ENCODE data around the gene RBMS1. TPM values are rescaled to one million over a fixed set of nuclear protein-coding genes. Genes with fewer than 3 reads are reported as not detected.

The RBMS1 gene
- total and polyA plus RNA-seq, 4 experiments from 2014 or later: 101 to 131 (median 112) TPM

GRCh38 chr2:160353813-160354212, 139.8 kb downstream of the RBMS1 start:
- Mint-ChIP-seq H3K36me3 (peaks cover 30 to 42% of the 10 kb centered on the region in 2 donors), H3K4me3 (no peak overlapping the region), H3K27ac (peak overlapping the region in 2 of 7 donors; percentile 25 to 76), H3K27me3 (no peaks in the 10 kb centered on the region), H3K9me3 (peaks cover 0 to 16% (median 0%) of the 10 kb centered on the region in 8 donors), H3K4me1 (peaks cover 47 to 81% (median 68%) of the 10 kb centered on the region in 4 donors)
- intact Hi-C loops (cut with micrococcal nuclease): loop anchor here (1.0 to 2.0 kb wide), 3 partner anchors 565 to 640 kb away; no protein-coding TSS in a partner anchor
- Histone ChIP-seq H3K27me3 (ENCODE audit: insufficient read depth, low read length) (no peaks in the 10 kb centered on the region), H3K36me3 (ENCODE audit: insufficient read depth, low read length) (no peaks in the 10 kb centered on the region), H3K9me3 (ENCODE audit: control insufficient read depth in 1 of 2, low read length in 2 of 2) (no peaks in the 10 kb centered on the region), H3K4me1 (ENCODE audit: insufficient read depth, low read length) (peaks cover 20% of the 10 kb centered on the region), H3K27ac (ENCODE audit: low read depth, low read length) (no peak overlapping the region), H3K4me3 (ENCODE audit: low read length in 2 of 2) (no peak overlapping the region)
- CTCF ChIA-PET (ENCODE audit: partially characterized antibody): interaction anchor here (0.7 to 2.8 kb wide), 24 partner anchors 9 to 710 kb away, joined by 3 to 38 read pairs (median 4); no protein-coding TSS in a partner anchor
- POLR2A ChIA-PET (ENCODE audit: partially characterized antibody): interaction anchor here (2.3 kb wide), 1 partner anchor 54 kb away, joined by 8 read pairs; no protein-coding TSS in a partner anchor
- DNase-seq: no peak

- intact Hi-C loops (cut with micrococcal nuclease): loop anchor here (1.0 to 2.0 kb wide), 2 partner anchors 618 to 641 kb away; no protein-coding TSS in a partner anchor
- no peaks in the 10 kb centered on the region for H3K27me3 Mint-ChIP-seq
- Histone ChIP-seq H3K4me3 (ENCODE audit: low read length in 2 of 2) (no peak overlapping the region), H3K36me3 (ENCODE audit: insufficient read depth, low read length) (no peaks in the 10 kb centered on the region), H3K27ac (ENCODE audit: low read depth, low read length) (no peak overlapping the region), H3K4me1 (ENCODE audit: insufficient read depth, low read length) (peaks cover 27% of the 10 kb centered on the region), H3K9me3 (ENCODE audit: control insufficient read depth in 1 of 2, low read length in 2 of 2) (no peaks in the 10 kb centered on the region), H3K27me3 (ENCODE audit: insufficient read depth, low read length) (no peaks in the 10 kb centered on the region)
- peak in 4 of 5 donors; percentile 26 to 37 (median 32) for DNase-seq
- peaks cover 50 to 87% (median 73%) of the 10 kb centered on the region in 4 donors for H3K4me1 Mint-ChIP-seq
- H3K36me3 Mint-ChIP-seq: peaks cover 30 to 47% of the 10 kb centered on the region in 2 donors
- H3K9me3 Mint-ChIP-seq: peaks cover 0 to 16% (median 0%) of the 10 kb centered on the region in 8 donors
- H3K27ac Mint-ChIP-seq: peak overlapping the region in 2 of 7 donors; percentile 44 to 67
- ChIA-PET POLR2A (ENCODE audit: partially characterized antibody) (interaction anchor here (1.2 to 2.3 kb wide), 2 partner anchors 15 to 54 kb away, joined by 4 to 8 read pairs; no protein-coding TSS in a partner anchor), CTCF (ENCODE audit: partially characterized antibody) (interaction anchor here (0.7 to 2.8 kb wide), 26 partner anchors 9 to 711 kb away, joined by 3 to 38 read pairs (median 4); no protein-coding TSS in a partner anchor)
- H3K4me3 Mint-ChIP-seq: peak overlapping the region in 2 of 8 donors; percentile 4 to 45
Measured at GRCh38 chr2:160353166-160353565, 140.4 kb downstream of the RBMS1 start.

GRCh38 chr2:160352500-160352899, 141.1 kb downstream of the RBMS1 start:
- ChIA-PET POLR2A (ENCODE audit: partially characterized antibody) (interaction anchor here (1.2 to 2.3 kb wide), 2 partner anchors 15 to 55 kb away, joined by 4 to 8 read pairs; no protein-coding TSS in a partner anchor), CTCF (ENCODE audit: partially characterized antibody) (interaction anchor here (1.1 to 2.8 kb wide), 16 partner anchors 8 to 711 kb away, joined by 3 to 38 read pairs (median 6); no protein-coding TSS in a partner anchor)
- Histone ChIP-seq H3K4me3 (ENCODE audit: low read length in 2 of 2) (no peak overlapping the region), H3K4me1 (ENCODE audit: insufficient read depth, low read length) (peaks cover 33% of the 10 kb centered on the region), H3K36me3 (ENCODE audit: insufficient read depth, low read length) (no peaks in the 10 kb centered on the region), H3K9me3 (ENCODE audit: control insufficient read depth in 1 of 2, low read length in 2 of 2) (no peaks in the 10 kb centered on the region), H3K27me3 (ENCODE audit: insufficient read depth, low read length) (no peaks in the 10 kb centered on the region), H3K27ac (ENCODE audit: low read depth, low read length) (no peak overlapping the region)
- Mint-ChIP-seq H3K36me3 (peaks cover 23 to 40% of the 10 kb centered on the region in 2 donors), H3K4me1 (peaks cover 54 to 87% (median 73%) of the 10 kb centered on the region in 4 donors), H3K27ac (peak overlapping the region in 1 of 7 donors; percentile 42), H3K27me3 (no peaks in the 10 kb centered on the region), H3K4me3 (no peak overlapping the region), H3K9me3 (peaks cover 0 to 14% (median 0%) of the 10 kb centered on the region in 8 donors)
- intact Hi-C loops (cut with micrococcal nuclease): loop anchor here (2.0 kb wide), 1 partner anchor 618 kb away; no protein-coding TSS in a partner anchor
- no peak for DNase-seq

- Histone ChIP-seq H3K4me1 (ENCODE audit: insufficient read depth, low read length) (peaks cover 39% of the 10 kb centered on the region), H3K27me3 (ENCODE audit: insufficient read depth, low read length) (no peaks in the 10 kb centered on the region), H3K9me3 (ENCODE audit: control insufficient read depth in 1 of 2, low read length in 2 of 2) (no peaks in the 10 kb centered on the region), H3K27ac (ENCODE audit: low read depth, low read length) (no peak overlapping the region), H3K4me3 (ENCODE audit: low read length in 2 of 2) (no peak overlapping the region), H3K36me3 (ENCODE audit: insufficient read depth, low read length) (no peaks in the 10 kb centered on the region)
- Mint-ChIP-seq H3K4me3 (no peak overlapping the region), H3K27ac (peak overlapping the region in 1 of 7 donors; percentile 25), H3K36me3 (peaks cover 18 to 39% of the 10 kb centered on the region in 2 donors), H3K27me3 (no peaks in the 10 kb centered on the region), H3K4me1 (peaks cover 57 to 87% (median 74%) of the 10 kb centered on the region in 4 donors), H3K9me3 (peaks cover 0 to 9% (median 0%) of the 10 kb centered on the region in 8 donors)
- no peak for DNase-seq
- intact Hi-C loops (cut with micrococcal nuclease): loop anchor here (2.0 kb wide), 1 partner anchor 619 kb away; no protein-coding TSS in a partner anchor
- ChIA-PET POLR2A (ENCODE audit: partially characterized antibody) (interaction anchor here (2.3 kb wide), 1 partner anchor 56 kb away, joined by 8 read pairs; no protein-coding TSS in a partner anchor), CTCF (ENCODE audit: partially characterized antibody) (interaction anchor here (0.9 to 2.8 kb wide), 10 partner anchors 7 to 712 kb away, joined by 3 to 38 read pairs (median 12); no protein-coding TSS in a partner anchor)
Measured at GRCh38 chr2:160351956-160352355, 141.7 kb downstream of the RBMS1 start.

- Mint-ChIP-seq H3K27ac (peak overlapping the region in 1 of 7 donors; percentile 18), H3K4me1 (peaks cover 57 to 87% (median 75%) of the 10 kb centered on the region in 4 donors), H3K27me3 (no peaks in the 10 kb centered on the region), H3K9me3 (no peaks in the 10 kb centered on the region), H3K4me3 (no peak overlapping the region), H3K36me3 (peaks cover 8 to 30% of the 10 kb centered on the region in 2 donors)
- intact Hi-C loops (cut with micrococcal nuclease): no loop called here
- no peak overlapping the region for H3K4me3 ChIP-seq (ENCODE audit: low read length in 2 of 2)
- DNase-seq: no peak
- H3K9me3 ChIP-seq (ENCODE audit: control insufficient read depth in 1 of 2, low read length in 2 of 2): no peaks in the 10 kb centered on the region
- H3K36me3 ChIP-seq (ENCODE audit: insufficient read depth, low read length): no peaks in the 10 kb centered on the region
- H3K4me1 ChIP-seq (ENCODE audit: insufficient read depth, low read length): peaks cover 53% of the 10 kb centered on the region
- POLR2A ChIA-PET (ENCODE audit: partially characterized antibody): no interaction called here
- H3K27ac ChIP-seq (ENCODE audit: low read depth, low read length): no peak overlapping the region
- CTCF ChIA-PET (ENCODE audit: partially characterized antibody): no interaction called here
- H3K27me3 ChIP-seq (ENCODE audit: insufficient read depth, low read length): no peaks in the 10 kb centered on the region
Measured at GRCh38 chr2:160349306-160349705, 144.3 kb downstream of the RBMS1 start.

- peaks cover 8 to 25% of the 10 kb centered on the region in 2 donors for H3K36me3 Mint-ChIP-seq
- no peaks in the 10 kb centered on the region for H3K27me3 ChIP-seq (ENCODE audit: insufficient read depth, low read length)
- no peaks in the 10 kb centered on the region for H3K36me3 ChIP-seq (ENCODE audit: insufficient read depth, low read length)
- ChIA-PET POLR2A (ENCODE audit: partially characterized antibody) (no interaction called here), CTCF (ENCODE audit: partially characterized antibody) (interaction anchor here (3.9 kb wide), 1 partner anchor 23 kb away, joined by 15 read pairs; no protein-coding TSS in a partner anchor)
- no peaks in the 10 kb centered on the region for H3K9me3 ChIP-seq (ENCODE audit: control insufficient read depth in 1 of 2, low read length in 2 of 2)
- intact Hi-C loops (cut with micrococcal nuclease): no loop called here
- peak overlapping the region in 4 of 8 donors; percentile 1 to 32 (median 11) for H3K4me3 Mint-ChIP-seq
- H3K4me1 Mint-ChIP-seq: peaks cover 53 to 90% (median 76%) of the 10 kb centered on the region in 4 donors
- H3K9me3 Mint-ChIP-seq: no peaks in the 10 kb centered on the region
- H3K4me1 ChIP-seq (ENCODE audit: insufficient read depth, low read length): peaks cover 59% of the 10 kb centered on the region
- H3K27ac Mint-ChIP-seq: peak overlapping the region in 2 of 7 donors; percentile 4 to 37
- DNase-seq: no peak
- no peak overlapping the region for H3K4me3 ChIP-seq (ENCODE audit: low read length in 2 of 2)
- H3K27me3 Mint-ChIP-seq: no peaks in the 10 kb centered on the region
- H3K27ac ChIP-seq (ENCODE audit: low read depth, low read length): no peak overlapping the region
Measured at GRCh38 chr2:160347269-160347863, 146.2 kb downstream of the RBMS1 start.
